T-helper 1 cell treated with Interleukin-12 subunit alpha and Interleukin-12 subunit beta and Interleukin-4 antibody, amounts not matched to agents 30 μg/mL and 1 μg/mL, for 36 hours (primary cell): ENCODE results near the gene BAIAP3.
"Not testable (repeated sequence)": the region's sequence is repeated elsewhere in the genome, so short reads cannot be mapped to it uniquely, and the experiment has no call there.

Experiments used
- H3K27ac Mint-ChIP-seq: one replicate; pipeline ENCODE4 v1.8.0; 2021; ENCODE audit warnings: mild to moderate bottlenecking, mixed read lengths
- H3K27me3 Mint-ChIP-seq: one replicate; pipeline ENCODE4 v1.8.0; 2021; ENCODE audit warnings: low read depth, mixed read lengths
- H3K36me3 Mint-ChIP-seq: one replicate; pipeline ENCODE4 v1.8.0; 2021; ENCODE audit warnings: low read depth, mixed read lengths
- H3K4me1 Mint-ChIP-seq: one replicate; pipeline ENCODE4 v1.8.0; 2021; ENCODE audit warnings: low read depth, mixed read lengths
- H3K4me3 Mint-ChIP-seq: one replicate; pipeline ENCODE4 v1.8.0; 2021; ENCODE audit warnings: mild to moderate bottlenecking, moderate library complexity, mixed read lengths
- H3K9me3 Mint-ChIP-seq: one replicate; pipeline ENCODE4 v1.8.0; 2021; ENCODE audit warnings: mixed read lengths

BAIAP3 gene

GRCh38 chr16:1320097-1320496 is 13.3 kb upstream of the BAIAP3 start:
- Mint-ChIP-seq H3K36me3 (peaks cover 40% of the 10 kb centered on the region), H3K9me3 (no peaks in the 10 kb centered on the region), H3K4me1 (no peaks in the 10 kb centered on the region), H3K27me3 (no peaks in the 10 kb centered on the region), H3K27ac (no peak overlapping the region), H3K4me3 (no peak overlapping the region)

- no peaks in the 10 kb centered on the region for H3K9me3 Mint-ChIP-seq
Measured at GRCh38 chr16:1320658-1321240, 12.7 kb upstream of the BAIAP3 start.

GRCh38 chr16:1322407-1322806 is 11.0 kb upstream of the BAIAP3 start:
- Mint-ChIP-seq H3K27me3 (no peaks in the 10 kb centered on the region), H3K4me1 (no peaks in the 10 kb centered on the region), H3K27ac (no peak overlapping the region), H3K36me3 (peaks cover 28% of the 10 kb centered on the region), H3K9me3 (no peaks in the 10 kb centered on the region), H3K4me3 (no peak overlapping the region)

More at GRCh38 chr16:1320658-1321240, 12.7 kb upstream of the BAIAP3 start:
- H3K27ac Mint-ChIP-seq, result no peak overlapping the region
- H3K4me3 Mint-ChIP-seq, result no peak overlapping the region
- H3K4me1 Mint-ChIP-seq, result no peaks in the 10 kb centered on the region
- H3K27me3 Mint-ChIP-seq, result no peaks in the 10 kb centered on the region
- H3K36me3 Mint-ChIP-seq, result peaks cover 40% of the 10 kb centered on the region

- H3K36me3 Mint-ChIP-seq, result peaks cover 18% of the 10 kb centered on the region
- H3K27ac Mint-ChIP-seq, result no peak overlapping the region
- no peaks in the 10 kb centered on the region for H3K9me3 Mint-ChIP-seq
- no peaks in the 10 kb centered on the region for H3K4me1 Mint-ChIP-seq
- no peaks in the 10 kb centered on the region for H3K27me3 Mint-ChIP-seq
- no peak overlapping the region for H3K4me3 Mint-ChIP-seq
Measured at GRCh38 chr16:1323296-1324239, 9.9 kb upstream of the BAIAP3 start.

- Mint-ChIP-seq H3K36me3 (peaks cover 13% of the 10 kb centered on the region), H3K9me3 (no peaks in the 10 kb centered on the region), H3K4me3 (no peak overlapping the region), H3K4me1 (no peaks in the 10 kb centered on the region), H3K27me3 (no peaks in the 10 kb centered on the region), H3K27ac (no peak overlapping the region)
Measured at GRCh38 chr16:1324286-1324826, 9.1 kb upstream of the BAIAP3 start.

- Mint-ChIP-seq H3K9me3 (no peaks in the 10 kb centered on the region), H3K27me3 (no peaks in the 10 kb centered on the region), H3K36me3 (peaks cover 6% of the 10 kb centered on the region), H3K4me3 (no peak overlapping the region), H3K27ac (no peak overlapping the region), H3K4me1 (no peaks in the 10 kb centered on the region)
Measured at GRCh38 chr16:1325261-1325660, 8.2 kb upstream of the BAIAP3 start.

- no peaks in the 10 kb centered on the region for H3K4me1 Mint-ChIP-seq
- H3K4me3 Mint-ChIP-seq, result no peak overlapping the region
- H3K27me3 Mint-ChIP-seq, result no peaks in the 10 kb centered on the region
- H3K36me3 Mint-ChIP-seq, result peaks cover 6% of the 10 kb centered on the region
- H3K9me3 Mint-ChIP-seq, result no peaks in the 10 kb centered on the region
- H3K27ac Mint-ChIP-seq, result no peak overlapping the region
Measured at GRCh38 chr16:1325673-1326371, 7.6 kb upstream of the BAIAP3 start.

GRCh38 chr16:1326391-1326790 is 7.1 kb upstream of the BAIAP3 start:
- Mint-ChIP-seq H3K4me1 (no peaks in the 10 kb centered on the region), H3K27ac (no peak overlapping the region), H3K36me3 (peaks cover 6% of the 10 kb centered on the region), H3K9me3 (no peaks in the 10 kb centered on the region), H3K27me3 (no peaks in the 10 kb centered on the region), H3K4me3 (no peak overlapping the region)

- Mint-ChIP-seq H3K27ac (no peak overlapping the region), H3K27me3 (peaks cover 5% of the 10 kb centered on the region), H3K36me3 (peaks cover 6% of the 10 kb centered on the region), H3K9me3 (no peaks in the 10 kb centered on the region), H3K4me3 (no peak overlapping the region), H3K4me1 (peaks cover 3% of the 10 kb centered on the region)
Measured at GRCh38 chr16:1326946-1327618, 6.4 kb upstream of the BAIAP3 start.

GRCh38 chr16:1327619-1327947 is 5.9 kb upstream of the BAIAP3 start:
- H3K27ac Mint-ChIP-seq, result no peak overlapping the region
- H3K9me3 Mint-ChIP-seq, result no peaks in the 10 kb centered on the region
- H3K27me3 Mint-ChIP-seq, result peaks cover 10% of the 10 kb centered on the region
- H3K4me3 Mint-ChIP-seq, result no peak overlapping the region
- peaks cover 6% of the 10 kb centered on the region for H3K36me3 Mint-ChIP-seq
- H3K4me1 Mint-ChIP-seq, result peaks cover 5% of the 10 kb centered on the region

GRCh38 chr16:1328136-1328535 is 5.3 kb upstream of the BAIAP3 start:
- H3K4me3 Mint-ChIP-seq, H3K4me1 Mint-ChIP-seq, H3K27ac Mint-ChIP-seq, H3K9me3 Mint-ChIP-seq, H3K36me3 Mint-ChIP-seq: not testable (repeated sequence)
- H3K27me3 Mint-ChIP-seq, result peaks cover 13% of the 10 kb centered on the region

- H3K27me3 Mint-ChIP-seq, result peaks cover 13% of the 10 kb centered on the region
- not testable (repeated sequence) for H3K36me3 Mint-ChIP-seq, H3K9me3 Mint-ChIP-seq, H3K4me1 Mint-ChIP-seq, H3K27ac Mint-ChIP-seq, H3K4me3 Mint-ChIP-seq
Measured at GRCh38 chr16:1328961-1329360, 4.5 kb upstream of the BAIAP3 start.

GRCh38 chr16:1330260-1330914 is 3.1 kb upstream of the BAIAP3 start:
- no peaks in the 10 kb centered on the region for H3K9me3 Mint-ChIP-seq
- H3K27ac Mint-ChIP-seq, result no peak overlapping the region
- peaks cover 7% of the 10 kb centered on the region for H3K4me1 Mint-ChIP-seq
- H3K27me3 Mint-ChIP-seq, result peaks cover 23% of the 10 kb centered on the region
- H3K4me3 Mint-ChIP-seq, result no peak overlapping the region
- H3K36me3 Mint-ChIP-seq, result no peaks in the 10 kb centered on the region
